Ovary (tissue), 3 donors: ENCODE measurements around the gene RNF7.

Experiments used
- POLR2A ChIP-seq: fragments of 450-650 bp; IDR thresholded peaks from one replicate; pipeline ENCODE4 v1.6.1; 2017; ENCODE audit warnings: antibody characterized with exemption, mild to moderate bottlenecking, moderate library complexity
- TF ChIP-seq, protein P1 (sequence below), 3 donors: fragments of 450-650 bp in 2 of 3; fragments of 200-600 bp in 1 of 3; IDR thresholded peaks; one replicate each; pipeline versions ENCODE4 v1.5.1 to v1.8.0; 2016 to 2022; ENCODE audit warnings: antibody characterized with exemption in 3 of 3, mild to moderate bottlenecking in 1 of 3
- donor health status: DM: no; HTN: no; CAD: no.

DNA sequence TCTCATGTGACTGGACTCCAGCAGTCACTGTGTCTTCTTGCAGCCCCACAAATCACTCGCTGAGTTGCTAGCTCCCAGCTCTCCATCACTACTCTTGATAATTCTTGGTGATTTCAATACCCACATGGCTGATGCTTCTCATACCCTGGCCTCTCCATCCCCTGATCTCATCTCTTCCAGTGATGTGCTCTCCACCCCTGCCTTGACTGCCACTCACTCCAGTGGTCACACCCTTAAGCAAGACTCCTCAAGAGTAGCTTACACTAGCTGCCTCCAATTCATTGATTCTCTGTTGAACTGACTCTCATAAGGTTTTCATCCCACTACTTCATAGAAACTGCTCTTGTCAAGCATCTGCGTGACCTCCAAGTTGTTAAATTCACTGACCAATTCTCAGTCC is 25.9 kb downstream of the RNF7 start:
- TF ChIP-seq, protein P1, sequence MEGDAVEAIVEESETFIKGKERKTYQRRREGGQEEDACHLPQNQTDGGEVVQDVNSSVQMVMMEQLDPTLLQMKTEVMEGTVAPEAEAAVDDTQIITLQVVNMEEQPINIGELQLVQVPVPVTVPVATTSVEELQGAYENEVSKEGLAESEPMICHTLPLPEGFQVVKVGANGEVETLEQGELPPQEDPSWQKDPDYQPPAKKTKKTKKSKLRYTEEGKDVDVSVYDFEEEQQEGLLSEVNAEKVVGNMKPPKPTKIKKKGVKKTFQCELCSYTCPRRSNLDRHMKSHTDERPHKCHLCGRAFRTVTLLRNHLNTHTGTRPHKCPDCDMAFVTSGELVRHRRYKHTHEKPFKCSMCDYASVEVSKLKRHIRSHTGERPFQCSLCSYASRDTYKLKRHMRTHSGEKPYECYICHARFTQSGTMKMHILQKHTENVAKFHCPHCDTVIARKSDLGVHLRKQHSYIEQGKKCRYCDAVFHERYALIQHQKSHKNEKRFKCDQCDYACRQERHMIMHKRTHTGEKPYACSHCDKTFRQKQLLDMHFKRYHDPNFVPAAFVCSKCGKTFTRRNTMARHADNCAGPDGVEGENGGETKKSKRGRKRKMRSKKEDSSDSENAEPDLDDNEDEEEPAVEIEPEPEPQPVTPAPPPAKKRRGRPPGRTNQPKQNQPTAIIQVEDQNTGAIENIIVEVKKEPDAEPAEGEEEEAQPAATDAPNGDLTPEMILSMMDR (IDR thresholded peaks at IDR 0.05), result no peak
- no peak for TF ChIP-seq POLR2A
